DND-41 (cell line): Measurements from ENCODE around the gene PLPPR2.

ENCODE experiments used
- ATAC-seq: fragments of 200-7000 bp; cut with Tn5 transposase; 3 replicates; pipeline ENCODE4 v1.9.1; 2021; ENCODE audit warnings: low read depth; ENCODE audit not compliant: insufficient read depth
- DNase-seq: peaks from one replicate; pipeline ENCODE4 v3.0.0-alpha.2; 2020
- H2AFZ ChIP-seq: 2 replicates; pipeline ENCODE4 v1.6.0; 2012; ENCODE audit warnings: low read depth, low read length
- H3K27ac ChIP-seq: 2 replicates; pipeline ENCODE4 v1.5.1; 2012; ENCODE audit warnings: low read length, inconsistent platforms
- H3K27me3 ChIP-seq: fragments of 200-600 bp; sonication (generic); 2 replicates; pipeline ENCODE4 v1.6.0; 2012; ENCODE audit warnings: low read length, mild to moderate bottlenecking, inconsistent platforms; ENCODE audit not compliant: insufficient read depth, poor library complexity
- H3K36me3 ChIP-seq: 2 replicates; pipeline ENCODE4 v1.5.1; 2012; ENCODE audit warnings: low read length, inconsistent platforms; ENCODE audit not compliant: insufficient read depth
- H3K4me1 ChIP-seq: 2 replicates; pipeline ENCODE4 v1.5.1; 2012; ENCODE audit warnings: mild to moderate bottlenecking, low read length; ENCODE audit not compliant: insufficient read depth
- H3K4me2 ChIP-seq: 2 replicates; pipeline ENCODE4 v1.6.0; 2012; ENCODE audit warnings: mild to moderate bottlenecking, moderate library complexity, low read length, inconsistent platforms; ENCODE audit not compliant: insufficient read depth
- H3K4me3 ChIP-seq, 2 experiments: fragments of 200-600 bp in 1 of 2; shearing (Covaris generic) in 1 of 2; 2 replicates each; pipeline ENCODE4 v1.5.1; 2012 to 2016; ENCODE audit warnings: inconsistent platforms in 2 of 2, low read length in 2 of 2, mild to moderate bottlenecking in 2 of 2, low read depth in 1 of 2, moderate library complexity in 1 of 2
- H3K79me2 ChIP-seq: 2 replicates; pipeline ENCODE4 v1.6.0; 2012; ENCODE audit warnings: low read length, inconsistent platforms; ENCODE audit not compliant: insufficient read depth
- H3K9ac ChIP-seq: 2 replicates; pipeline ENCODE4 v1.6.0; 2012; ENCODE audit warnings: low read depth, mild to moderate bottlenecking, inconsistent platforms, low read length, moderate library complexity
- H3K9me3 ChIP-seq: 2 replicates; pipeline ENCODE4 v1.5.1; 2012; ENCODE audit warnings: low read length, moderate library complexity, mild to moderate bottlenecking, inconsistent platforms; ENCODE audit not compliant: insufficient read depth, severe bottlenecking
- H4K20me1 ChIP-seq: 2 replicates; pipeline ENCODE4 v1.6.0; 2012; ENCODE audit warnings: low read length; ENCODE audit not compliant: insufficient read depth
- EZH2 ChIP-seq: IDR thresholded peaks from 3 replicates; pipeline ENCODE4 v1.6.1; 2012; ENCODE audit warnings: borderline replicate concordance, low read depth, mild to moderate bottlenecking, moderate library complexity, low read length, inconsistent platforms; ENCODE audit not compliant: severe bottlenecking
- TF ChIP-seq, protein P1 (sequence below): IDR thresholded peaks from 2 replicates; pipeline ENCODE4 v1.5.1; 2012; ENCODE audit warnings: borderline replicate concordance, low read length, moderate library complexity, mild to moderate bottlenecking; ENCODE audit not compliant: poor library complexity, severe bottlenecking; ENCODE audit errors: extremely low read depth

Gene PLPPR2

DNA sequence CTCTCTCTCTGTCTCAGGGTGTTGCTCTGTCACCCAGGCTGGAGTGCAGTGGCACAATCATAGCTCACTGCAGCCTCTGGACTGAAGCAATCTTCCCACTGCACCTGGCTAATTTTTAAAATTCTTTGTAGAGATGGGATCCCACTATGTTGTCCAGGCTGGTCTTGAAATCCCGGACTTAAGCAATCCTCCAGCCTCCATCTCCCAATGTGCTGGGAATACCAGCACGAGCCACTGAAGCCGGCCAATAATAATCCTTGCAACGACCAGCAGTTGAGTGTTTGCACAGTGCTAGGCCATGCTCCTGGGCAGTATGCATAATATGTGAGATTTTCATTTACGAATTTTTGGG lies 29.5 kb downstream of the PLPPR2 start:
- H3K27ac ChIP-seq = no peak overlapping the region
- H3K9me3 ChIP-seq = no peaks in the 10 kb centered on the region
- no peaks in the 10 kb centered on the region for H3K27me3 ChIP-seq
- H3K36me3 ChIP-seq = no peaks in the 10 kb centered on the region
- H3K4me1 ChIP-seq = peaks cover 19% of the 10 kb centered on the region
- no peak for TF ChIP-seq EZH2
- TF ChIP-seq, protein P1, sequence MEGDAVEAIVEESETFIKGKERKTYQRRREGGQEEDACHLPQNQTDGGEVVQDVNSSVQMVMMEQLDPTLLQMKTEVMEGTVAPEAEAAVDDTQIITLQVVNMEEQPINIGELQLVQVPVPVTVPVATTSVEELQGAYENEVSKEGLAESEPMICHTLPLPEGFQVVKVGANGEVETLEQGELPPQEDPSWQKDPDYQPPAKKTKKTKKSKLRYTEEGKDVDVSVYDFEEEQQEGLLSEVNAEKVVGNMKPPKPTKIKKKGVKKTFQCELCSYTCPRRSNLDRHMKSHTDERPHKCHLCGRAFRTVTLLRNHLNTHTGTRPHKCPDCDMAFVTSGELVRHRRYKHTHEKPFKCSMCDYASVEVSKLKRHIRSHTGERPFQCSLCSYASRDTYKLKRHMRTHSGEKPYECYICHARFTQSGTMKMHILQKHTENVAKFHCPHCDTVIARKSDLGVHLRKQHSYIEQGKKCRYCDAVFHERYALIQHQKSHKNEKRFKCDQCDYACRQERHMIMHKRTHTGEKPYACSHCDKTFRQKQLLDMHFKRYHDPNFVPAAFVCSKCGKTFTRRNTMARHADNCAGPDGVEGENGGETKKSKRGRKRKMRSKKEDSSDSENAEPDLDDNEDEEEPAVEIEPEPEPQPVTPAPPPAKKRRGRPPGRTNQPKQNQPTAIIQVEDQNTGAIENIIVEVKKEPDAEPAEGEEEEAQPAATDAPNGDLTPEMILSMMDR = no peak
- ATAC-seq (no peak), DNase-seq (no peak)
- no peak overlapping the region for H3K9ac ChIP-seq
- peaks cover 10% of the 10 kb centered on the region for H3K79me2 ChIP-seq
- H2AFZ ChIP-seq = no peak overlapping the region
- no peaks in the 10 kb centered on the region for H4K20me1 ChIP-seq
- no peak overlapping the region for H3K4me3 ChIP-seq
- no peak overlapping the region for H3K4me2 ChIP-seq

DNA sequence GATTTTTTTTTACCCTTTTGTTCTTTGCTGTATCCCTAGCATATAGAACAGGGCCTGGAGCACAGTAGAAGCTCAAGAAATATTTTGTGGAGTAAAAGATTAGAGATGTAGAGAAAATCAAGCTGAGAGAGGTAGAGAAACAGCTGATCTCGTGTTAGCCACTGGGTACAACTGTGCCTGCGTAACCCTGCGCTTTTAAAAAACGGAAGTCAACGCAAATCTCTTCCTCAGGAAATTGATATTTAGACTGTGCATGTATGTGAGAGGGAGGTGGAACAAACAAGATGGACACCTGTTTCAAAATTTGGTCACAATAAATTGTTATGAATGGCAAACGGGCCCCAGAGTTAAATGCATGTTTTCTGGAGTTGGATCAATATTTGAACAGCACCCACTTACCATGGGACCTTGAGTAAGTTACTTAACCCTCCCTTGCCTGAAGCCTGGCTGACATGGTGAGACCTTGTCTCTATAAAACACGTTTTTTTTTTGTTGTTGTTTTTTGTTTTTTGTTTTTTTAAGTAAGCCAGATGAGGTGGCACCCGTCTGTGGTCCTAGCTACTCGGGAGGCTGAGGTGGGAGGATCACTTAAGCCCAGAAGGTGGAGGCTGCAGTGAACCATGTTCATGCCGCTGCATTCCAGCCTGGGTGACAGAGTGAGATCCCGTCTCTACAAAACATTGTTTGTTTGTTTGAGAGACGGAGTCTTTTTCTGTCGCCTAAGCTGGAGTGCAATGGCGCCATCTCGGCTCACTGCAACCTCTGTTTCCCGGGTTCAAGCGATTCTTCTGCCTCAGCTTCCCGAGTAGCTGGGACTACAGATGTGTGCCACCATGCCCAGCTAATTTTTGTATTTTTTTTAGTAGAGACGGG lies 32.2 kb downstream of the PLPPR2 start:
- Histone ChIP-seq H3K4me2 (no peak overlapping the region), H3K4me3 (no peak overlapping the region)
- no peak for TF ChIP-seq EZH2
- TF ChIP-seq, protein P1 = no peak

DNA sequence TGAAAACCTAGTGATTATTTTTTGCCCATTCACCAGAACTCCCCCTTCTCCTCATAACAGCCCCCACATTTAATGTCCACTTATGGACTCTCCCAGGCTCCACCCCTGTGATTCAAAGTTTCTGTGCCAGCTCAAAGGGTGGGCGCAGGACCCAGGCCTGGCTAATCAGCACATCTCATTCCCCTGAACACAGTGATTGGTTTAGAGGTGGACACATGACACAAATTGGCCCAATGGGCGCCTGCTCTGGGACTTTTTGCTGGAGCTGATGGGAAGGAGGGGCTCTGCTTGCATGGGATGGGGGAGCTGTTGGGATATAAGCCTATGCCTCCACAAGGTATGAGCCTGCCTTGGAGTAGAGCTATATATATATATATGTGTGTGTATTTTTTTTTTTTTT lies 35.1 kb downstream of the PLPPR2 start:
- Histone ChIP-seq H3K4me3 (no peak overlapping the region), H2AFZ (no peak overlapping the region), H3K9me3 (no peaks in the 10 kb centered on the region), H4K20me1 (no peaks in the 10 kb centered on the region), H3K4me2 (no peak overlapping the region), H3K27ac (no peak overlapping the region), H3K79me2 (no peaks in the 10 kb centered on the region), H3K4me1 (peaks cover 4% of the 10 kb centered on the region; the same call in 1 of the 2 replicates), H3K9ac (no peak overlapping the region), H3K36me3 (no peaks in the 10 kb centered on the region), H3K27me3 (no peaks in the 10 kb centered on the region)
- ATAC-seq (no peak), DNase-seq (no peak)
- TF ChIP-seq EZH2 = no peak
- TF ChIP-seq, protein P1 = no peak

More for the DNA sequence above, 32.2 kb downstream of the PLPPR2 start:
- Histone ChIP-seq H2AFZ (no peak overlapping the region), H3K36me3 (no peaks in the 10 kb centered on the region), H3K27me3 (no peaks in the 10 kb centered on the region), H4K20me1 (no peaks in the 10 kb centered on the region), H3K9ac (no peak overlapping the region), H3K9me3 (no peaks in the 10 kb centered on the region), H3K79me2 (no peaks in the 10 kb centered on the region), H3K4me1 (no peaks in the 10 kb centered on the region), H3K27ac (no peak overlapping the region)
- DNase-seq (no peak), ATAC-seq (no peak)
